Astrocyte of the spinal cord (primary cell): ENCODE results near the gene MEIOC.
"Not testable (repeated sequence)": the region's sequence is repeated elsewhere in the genome, so short reads cannot be mapped to it uniquely, and the experiment has no call there.

Experiments
- DNase-seq: peaks from one replicate; pipeline ENCODE4 v3.0.0; 2011; ENCODE audit warnings: low read depth, low spot score
- H3K4me3 ChIP-seq: 2 replicates; pipeline ENCODE4 v1.5.1; 2011; ENCODE audit warnings: low read depth, mild to moderate bottlenecking, low read length, moderate library complexity
- in situ Hi-C: cut with HindIII; loops from 2 replicates; pipeline ENCODE4 v1.10.0; 2017; ENCODE audit warnings: low sequenced_read_pairs
- TF ChIP-seq, protein P1 (sequence below): IDR thresholded peaks from 2 replicates; pipeline ENCODE4 v1.5.1; 2012; ENCODE audit warnings: low read depth, mild to moderate bottlenecking, low read length, inconsistent platforms

The MEIOC gene

DNA sequence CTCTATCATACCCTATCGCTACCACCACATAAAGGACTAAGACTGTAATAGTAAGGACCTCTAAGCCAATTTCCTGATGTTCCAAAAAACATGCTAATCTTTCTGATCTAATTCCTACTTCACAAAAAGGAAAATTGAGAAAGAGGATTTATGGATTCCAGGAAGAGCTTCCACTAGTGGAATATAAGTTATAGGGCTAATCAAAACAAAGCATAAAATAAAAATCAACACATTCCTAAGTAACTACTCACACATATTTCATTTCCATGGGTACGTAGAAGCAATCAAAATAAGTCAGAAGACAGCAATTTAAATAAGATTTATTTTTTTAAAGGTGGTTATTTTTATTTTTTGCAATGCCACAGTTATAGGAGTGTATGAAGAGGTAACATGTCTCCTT, 20.9 kb downstream of the MEIOC start:
- peak; percentile 22 for DNase-seq
- in situ Hi-C loops: no loop called here
- H3K4me3 ChIP-seq: no peak overlapping the region
- TF ChIP-seq, protein P1, sequence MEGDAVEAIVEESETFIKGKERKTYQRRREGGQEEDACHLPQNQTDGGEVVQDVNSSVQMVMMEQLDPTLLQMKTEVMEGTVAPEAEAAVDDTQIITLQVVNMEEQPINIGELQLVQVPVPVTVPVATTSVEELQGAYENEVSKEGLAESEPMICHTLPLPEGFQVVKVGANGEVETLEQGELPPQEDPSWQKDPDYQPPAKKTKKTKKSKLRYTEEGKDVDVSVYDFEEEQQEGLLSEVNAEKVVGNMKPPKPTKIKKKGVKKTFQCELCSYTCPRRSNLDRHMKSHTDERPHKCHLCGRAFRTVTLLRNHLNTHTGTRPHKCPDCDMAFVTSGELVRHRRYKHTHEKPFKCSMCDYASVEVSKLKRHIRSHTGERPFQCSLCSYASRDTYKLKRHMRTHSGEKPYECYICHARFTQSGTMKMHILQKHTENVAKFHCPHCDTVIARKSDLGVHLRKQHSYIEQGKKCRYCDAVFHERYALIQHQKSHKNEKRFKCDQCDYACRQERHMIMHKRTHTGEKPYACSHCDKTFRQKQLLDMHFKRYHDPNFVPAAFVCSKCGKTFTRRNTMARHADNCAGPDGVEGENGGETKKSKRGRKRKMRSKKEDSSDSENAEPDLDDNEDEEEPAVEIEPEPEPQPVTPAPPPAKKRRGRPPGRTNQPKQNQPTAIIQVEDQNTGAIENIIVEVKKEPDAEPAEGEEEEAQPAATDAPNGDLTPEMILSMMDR: no peak

DNA sequence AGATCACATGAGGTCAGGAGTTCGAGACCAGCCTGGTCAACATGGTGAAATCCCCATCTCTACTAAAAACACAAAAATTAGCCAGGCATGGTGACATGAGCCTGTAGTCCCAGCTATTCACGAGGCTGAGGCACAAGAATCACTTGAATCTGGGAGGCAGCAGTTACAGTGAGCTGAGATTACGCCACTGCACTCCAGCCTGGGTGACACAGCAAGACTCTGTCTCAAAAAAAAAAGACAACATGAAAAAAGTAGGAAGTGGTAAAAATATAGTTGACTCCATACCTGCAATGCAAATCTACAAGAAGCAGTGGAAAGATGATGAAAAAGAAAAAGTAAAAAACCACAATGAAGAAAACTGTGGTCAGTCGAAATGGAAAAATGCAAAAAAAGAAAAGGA, 27.0 kb downstream of the MEIOC start:
- in situ Hi-C loops: not testable (repeated sequence)

DNA sequence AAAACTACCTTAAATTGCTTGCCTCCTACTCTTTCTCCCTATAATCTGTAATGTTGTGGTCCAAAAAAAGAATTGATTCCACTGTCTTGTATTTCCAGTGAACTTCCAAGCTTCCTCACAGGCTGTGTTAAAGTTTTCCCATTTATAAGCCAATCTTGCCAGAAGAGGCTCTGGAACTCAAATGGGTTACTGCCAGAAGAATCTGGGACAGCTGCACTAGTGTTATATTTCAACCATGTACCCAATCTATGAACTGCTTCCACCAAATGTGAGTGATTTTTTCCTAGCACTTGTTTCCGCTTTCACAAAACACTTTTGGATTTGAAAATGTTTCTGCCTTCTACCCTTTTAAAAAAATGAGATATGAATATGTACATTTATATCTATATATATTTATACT, 31.5 kb downstream of the MEIOC start:
- in situ Hi-C loops: no loop called here
- no peak overlapping the region for H3K4me3 ChIP-seq
- no peak for DNase-seq
- TF ChIP-seq, protein P1: no peak

More for the DNA sequence above, 27.0 kb downstream of the MEIOC start:
- not testable (repeated sequence) for DNase-seq, H3K4me3 ChIP-seq

DNA sequence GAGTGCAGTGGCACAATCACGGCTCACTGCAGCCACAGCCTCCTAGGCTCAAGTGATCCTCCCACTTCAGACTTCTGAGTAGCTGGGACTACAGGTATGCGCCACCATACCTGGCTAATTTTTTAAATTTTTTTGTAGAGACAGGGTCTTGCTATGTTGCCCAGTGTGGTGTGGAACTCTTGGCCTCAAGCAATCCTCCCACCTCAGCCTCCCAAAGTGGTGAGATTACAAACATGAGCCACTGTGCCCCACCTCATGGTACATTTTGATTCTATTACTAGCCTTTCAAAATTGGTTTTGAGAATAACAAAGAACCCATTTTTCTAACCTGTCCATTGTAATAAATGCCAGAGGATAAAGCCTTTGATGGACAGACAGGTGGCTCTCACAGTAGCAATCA, 31.9 kb downstream of the MEIOC start:
- TF ChIP-seq, protein P1: no peak
- H3K4me3 ChIP-seq: no peak overlapping the region
- DNase-seq: no peak
- in situ Hi-C loops: no loop called here

DNA sequence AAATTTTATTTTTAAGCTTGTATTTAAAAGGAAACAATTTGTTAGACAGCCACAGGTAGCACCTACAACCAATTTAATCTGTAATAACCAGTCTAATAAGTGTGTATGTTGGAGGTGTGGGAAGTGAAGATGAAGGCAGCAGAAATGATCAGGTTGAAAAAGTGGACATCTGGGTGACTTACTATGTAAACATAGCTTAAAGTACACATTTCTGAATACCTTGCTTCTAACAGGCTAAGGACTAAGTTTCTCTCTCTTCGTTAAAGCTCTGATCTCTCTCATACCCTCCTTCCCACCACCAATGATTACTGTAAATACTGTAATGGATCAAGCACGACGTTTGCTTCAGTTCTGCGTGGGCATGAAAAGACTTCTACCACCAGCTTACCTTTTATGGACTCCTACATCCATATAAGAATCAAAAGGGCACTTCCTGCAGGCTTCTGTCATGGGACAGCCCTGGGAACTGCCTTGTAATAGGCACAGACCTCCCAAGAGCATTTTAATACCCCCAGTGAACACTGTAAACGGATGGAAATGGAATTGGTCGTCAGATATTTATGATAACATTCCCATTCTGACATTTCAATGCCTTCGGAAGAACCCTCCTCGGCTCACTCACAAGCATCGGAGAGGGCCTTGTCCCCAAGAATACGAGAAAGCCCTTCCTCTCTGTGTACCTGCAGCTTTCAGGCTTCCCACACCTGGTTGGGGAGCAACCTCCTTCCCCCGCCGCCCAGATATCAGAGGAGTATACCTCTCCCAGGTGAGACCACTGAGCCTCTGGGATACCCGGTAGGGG, 32.6 kb downstream of the MEIOC start:
- TF ChIP-seq, protein P1: no peak
- in situ Hi-C loops: no loop called here
- DNase-seq: no peak
- peak overlapping the region; percentile 95 for H3K4me3 ChIP-seq

DNA sequence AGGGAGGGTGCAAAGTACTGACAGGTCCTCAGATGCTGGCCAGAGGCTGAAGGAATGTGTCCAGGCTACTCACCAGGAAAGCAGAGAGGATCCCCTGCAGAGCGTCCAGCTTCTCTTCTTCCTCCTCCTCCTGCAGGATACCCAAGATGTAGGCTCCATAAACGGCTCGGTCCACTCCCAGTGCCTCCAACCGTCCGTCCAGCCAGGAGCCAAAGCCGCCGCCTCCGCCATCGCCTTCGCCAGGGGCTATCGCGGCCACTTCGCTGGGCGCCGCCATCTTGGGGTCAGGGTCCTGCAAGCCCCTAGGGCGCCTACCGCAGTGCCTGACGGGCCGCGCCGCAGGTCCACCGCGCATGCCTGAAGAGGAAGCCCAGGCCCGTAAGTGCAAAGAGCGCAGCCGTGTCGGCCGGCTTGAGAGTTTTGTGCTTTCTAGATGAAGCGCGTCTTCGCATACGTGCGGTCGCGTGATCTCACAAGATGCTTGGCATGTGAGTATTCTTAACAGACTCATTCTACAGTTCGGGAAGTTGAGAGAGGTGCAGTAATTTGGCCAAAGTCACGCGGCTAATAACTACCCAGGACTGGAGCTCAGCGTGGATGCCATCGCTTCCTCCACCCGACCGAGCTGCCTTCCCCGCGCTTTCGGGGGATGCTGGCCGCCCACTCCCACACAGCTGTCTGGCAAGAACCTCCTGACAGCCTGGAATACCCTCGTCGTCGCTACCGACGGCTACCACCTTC, 33.4 kb downstream of the MEIOC start, which contains the start of gene CCDC43:
CCDC43 (minus strand) TSS at position 300 of the 741 bp plus-strand sequence; CDS start at position 277, 23 bp downstream.
- peak; percentile 93 for DNase-seq
- H3K4me3 ChIP-seq: peak within 1 kb of the TSS; percentile 95
- in situ Hi-C loops: no loop called here
- TF ChIP-seq, protein P1: no peak
